Hindlimb muscle (tissue), 1 donor: ENCODE data around the gene PIEZO1. TPM values are rescaled to one million over a fixed set of nuclear protein-coding genes. Genes with fewer than 3 reads are reported as not detected.

Source experiments
- DNase-seq: peaks from one replicate; pipeline ENCODE4 v3.0.0-alpha.2; 2013
- polyA plus RNA-seq: library from polyadenylated mRNA; unstranded; fragments of 120-200 nt; gene quantifications from one replicate; pipeline ENCODE4 v1.2.1, GENCODE V29; 2013; ENCODE audit not compliant: insufficient read length

Gene PIEZO1
- polyA plus RNA-seq, 1 donor, result 71.1 TPM

DNA sequence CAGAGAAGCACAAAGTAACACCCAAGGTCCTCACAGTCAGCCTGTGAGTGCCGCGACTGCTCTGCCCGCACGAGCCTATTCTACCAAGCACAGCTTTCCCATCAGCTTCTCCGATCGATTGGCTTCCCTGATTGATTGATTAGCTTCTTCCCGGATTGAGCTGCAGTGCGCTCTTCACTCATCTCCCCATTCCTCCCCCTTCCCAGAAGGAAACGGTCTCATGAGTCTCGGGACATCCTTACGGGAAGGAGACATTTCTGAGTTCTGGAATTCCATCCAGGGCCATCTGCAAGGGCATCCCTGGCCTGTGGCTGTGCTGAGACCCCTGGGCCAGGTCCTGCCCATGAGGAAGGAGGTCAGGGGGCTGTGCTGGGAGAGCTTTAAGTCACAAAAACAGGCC, 18.0 kb downstream of the PIEZO1 start:
- no peak for DNase-seq

DNA sequence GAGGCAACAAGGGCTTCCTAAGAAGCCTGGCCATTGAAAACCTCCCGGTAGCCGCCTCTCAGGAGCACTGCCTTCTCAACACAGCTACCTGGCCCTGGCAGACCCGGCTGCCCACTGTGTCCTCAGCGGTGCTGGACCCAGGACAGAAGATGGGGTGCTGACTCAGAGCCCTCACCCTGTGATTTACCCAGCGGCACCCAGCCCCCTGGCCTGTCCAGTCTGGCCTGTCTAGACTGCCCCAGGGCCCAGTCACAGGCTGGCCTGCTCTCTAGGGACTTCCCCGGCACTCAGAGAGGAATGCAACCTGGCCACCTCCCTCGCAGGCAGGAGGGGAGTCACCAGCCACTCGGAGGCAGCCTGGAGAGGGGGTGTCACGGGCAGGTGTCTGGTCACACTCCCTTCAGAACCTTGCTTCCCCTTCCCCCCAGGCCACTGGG, 20.1 kb downstream of the PIEZO1 start:
- no peak for DNase-seq

DNA sequence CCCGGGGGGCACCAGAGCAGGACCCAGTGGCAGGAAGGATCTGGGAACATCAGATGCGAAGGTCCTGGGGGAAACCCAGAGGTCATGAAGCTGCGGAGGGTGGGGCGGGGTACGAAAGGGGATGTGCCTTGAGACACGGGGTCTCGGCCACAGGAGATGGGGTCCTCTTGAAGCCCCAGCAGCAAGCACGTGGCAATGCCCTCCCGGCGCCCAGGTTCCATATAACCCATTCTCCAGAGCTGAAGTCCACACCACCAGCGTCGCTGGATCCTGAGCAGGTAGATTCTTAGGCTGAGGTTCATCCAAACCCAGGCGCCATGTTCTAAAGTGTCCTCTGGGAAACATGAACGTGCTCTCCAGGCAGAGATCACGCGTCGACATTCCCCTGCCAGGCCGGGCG, 20.9 kb downstream of the PIEZO1 start:
- no peak for DNase-seq

DNA sequence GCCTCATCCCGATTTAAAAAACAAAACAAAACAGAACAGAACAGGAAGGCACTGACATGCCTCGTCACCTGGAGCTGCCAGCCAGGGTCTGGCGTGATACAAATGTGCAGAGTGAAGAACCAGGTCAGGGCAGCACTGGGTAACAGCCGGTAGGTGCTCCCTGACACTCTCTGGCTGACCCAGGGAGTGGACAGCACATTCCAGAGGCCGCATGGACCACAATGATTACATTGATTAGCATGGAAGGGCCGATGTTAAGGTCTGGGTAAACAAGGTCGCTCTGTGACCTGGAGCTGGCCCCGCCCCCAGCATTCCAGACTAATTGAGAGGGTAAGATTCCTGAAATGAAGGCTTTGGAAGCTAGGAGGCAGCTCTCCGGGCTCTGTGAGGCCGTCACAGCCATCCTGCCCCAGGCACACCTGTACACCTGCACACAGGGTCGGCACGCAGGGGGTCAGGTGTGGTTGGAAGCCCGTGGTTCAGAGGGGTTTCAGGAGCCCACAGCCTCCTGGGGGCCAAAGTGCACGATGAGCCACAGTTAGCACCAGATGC, 21.4 kb downstream of the PIEZO1 start:
- DNase-seq, result no peak

DNA sequence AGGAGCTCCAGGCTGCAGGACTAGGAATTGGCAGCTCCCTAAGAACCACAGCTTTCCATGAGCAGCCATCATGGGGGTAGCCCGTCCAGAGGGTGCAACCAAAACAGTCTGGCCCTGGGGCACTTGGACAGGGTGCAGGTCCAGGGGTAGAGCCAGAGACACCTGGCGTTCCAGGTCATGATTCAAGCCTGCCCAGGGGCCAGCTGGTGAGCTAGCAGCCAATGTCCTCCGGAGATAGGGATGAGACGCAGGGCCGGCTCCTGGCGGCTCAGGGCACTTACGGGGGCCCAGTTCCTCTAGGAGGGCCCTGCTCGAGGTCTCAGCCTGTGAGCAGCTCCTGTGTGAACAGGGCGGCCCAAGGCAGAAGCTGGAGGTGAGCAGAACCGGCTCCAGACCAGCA, 22.1 kb downstream of the PIEZO1 start:
- DNase-seq, result no peak

DNA sequence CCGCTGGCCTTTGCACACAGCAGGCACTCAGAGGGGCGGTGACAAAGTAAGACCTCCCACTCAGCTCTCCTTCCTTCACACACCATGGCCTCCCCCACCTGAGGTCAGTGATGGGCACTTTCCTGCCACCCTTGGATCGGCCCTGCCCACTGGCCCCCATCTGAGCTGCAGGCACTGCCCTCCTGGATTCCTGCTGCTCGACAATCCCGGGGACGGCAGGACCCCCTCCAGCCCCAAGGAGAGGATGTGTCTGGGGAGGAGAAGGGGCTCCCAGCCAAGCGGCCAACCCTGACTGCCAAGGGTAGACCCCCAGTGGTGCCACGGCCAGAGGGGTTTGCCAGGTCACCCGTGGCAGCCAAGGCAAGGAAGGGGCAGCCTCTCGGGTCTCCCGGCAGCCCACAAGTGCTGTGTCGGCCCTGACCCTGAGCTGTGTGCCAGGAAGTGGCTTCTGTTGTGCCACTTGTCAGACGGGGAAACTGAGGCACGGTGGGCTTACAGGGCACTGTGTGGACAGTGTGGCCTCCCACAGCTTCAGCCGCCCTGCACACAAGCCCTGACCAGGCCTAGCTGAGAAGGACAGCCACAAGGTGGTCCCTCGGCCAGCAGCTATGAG, 22.7 kb downstream of the PIEZO1 start:
- DNase-seq, result no peak

DNA sequence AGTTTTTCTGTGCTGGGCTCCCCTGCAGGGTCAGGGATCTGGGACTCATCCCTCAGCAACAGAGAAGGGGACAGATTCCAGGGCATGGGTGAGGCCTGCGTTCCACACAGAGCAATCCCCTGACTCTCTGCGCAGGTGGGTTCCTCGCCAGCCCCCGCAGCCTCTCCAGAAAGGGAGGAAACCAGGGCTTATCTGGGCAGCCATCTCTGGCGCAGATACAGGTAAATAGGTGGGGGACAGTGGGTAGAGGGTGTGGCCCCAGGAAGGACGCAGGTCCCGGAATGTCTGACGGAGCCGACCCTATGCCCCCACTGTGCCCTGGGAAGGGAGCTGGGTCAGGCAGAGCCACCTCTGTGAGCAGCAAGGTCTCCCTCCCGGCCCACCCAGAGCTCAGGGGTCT, 23.2 kb downstream of the PIEZO1 start:
- DNase-seq, result no peak

DNA sequence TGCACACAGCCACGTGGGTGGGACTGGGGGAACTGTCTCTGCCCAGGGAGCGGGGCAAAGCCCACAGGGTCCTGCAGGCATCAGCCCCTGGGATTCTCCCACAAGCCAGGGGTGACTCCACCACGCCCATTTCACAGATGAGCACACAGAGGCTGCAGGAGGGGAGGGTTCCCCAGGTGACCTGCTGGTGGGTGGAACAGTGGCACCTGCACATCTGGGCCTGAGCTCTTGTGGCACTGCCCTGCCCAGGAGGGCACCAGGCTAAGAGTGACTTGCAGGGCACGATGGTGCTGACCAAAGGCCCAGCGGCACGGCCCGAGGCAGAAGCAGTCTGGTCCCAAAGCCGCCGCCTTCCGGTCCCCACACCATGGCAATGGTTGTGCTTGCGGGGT, 23.9 kb downstream of the PIEZO1 start:
- DNase-seq, result no peak

DNA sequence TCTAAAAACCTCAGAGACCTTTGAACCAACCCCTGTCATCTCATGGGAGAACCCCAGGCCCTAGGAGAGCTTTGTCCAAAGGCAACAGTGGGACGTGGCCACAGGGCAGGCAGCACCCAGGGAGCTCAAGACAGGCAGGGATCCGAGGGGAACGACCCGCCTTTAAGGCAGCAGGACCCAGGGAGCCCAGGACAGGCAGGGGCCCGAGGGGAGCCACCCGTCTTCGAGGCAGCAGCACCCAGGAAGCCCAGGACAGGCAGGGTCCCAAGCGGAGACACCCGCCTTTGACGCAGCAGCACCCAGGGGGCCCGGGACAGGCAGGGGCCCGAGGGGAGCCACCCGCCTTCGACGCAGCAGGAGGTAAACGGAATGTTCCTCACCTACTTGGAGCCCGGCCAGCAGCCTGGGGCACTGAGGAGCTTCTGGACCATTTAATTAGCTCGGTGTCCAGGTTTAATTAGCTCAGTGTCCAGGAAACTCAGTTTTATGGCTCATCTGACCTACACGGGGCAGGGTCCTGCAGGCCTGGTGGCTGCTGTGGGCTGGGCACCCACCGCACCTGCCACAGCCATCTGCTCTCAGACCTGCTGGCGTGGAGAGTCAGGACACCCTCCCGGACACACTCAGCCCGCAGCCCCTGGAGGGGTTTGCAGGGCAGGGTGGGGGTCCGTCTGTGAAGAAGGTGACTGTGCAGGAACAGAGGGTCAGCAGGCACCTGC, 24.4 kb downstream of the PIEZO1 start:
- no peak for DNase-seq

DNA sequence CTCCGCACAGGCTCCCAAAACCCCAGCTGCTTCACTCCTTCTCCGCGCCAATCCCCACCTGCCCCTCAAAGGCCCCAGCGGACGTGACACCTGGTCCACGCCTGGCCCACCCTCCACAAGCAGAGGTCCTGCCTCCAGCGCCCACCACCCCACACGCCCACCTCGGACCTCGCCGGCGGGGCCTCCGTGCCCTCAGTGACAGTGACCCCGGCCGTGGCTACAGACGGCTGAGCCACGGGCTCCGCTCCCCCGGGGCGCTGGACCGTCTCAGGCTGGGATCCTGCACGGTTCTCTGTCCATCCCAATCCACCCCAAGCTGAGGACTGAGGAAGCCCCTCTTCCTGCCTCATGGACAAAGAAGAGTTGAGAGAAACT, 25.1 kb downstream of the PIEZO1 start:
- DNase-seq, result no peak

DNA sequence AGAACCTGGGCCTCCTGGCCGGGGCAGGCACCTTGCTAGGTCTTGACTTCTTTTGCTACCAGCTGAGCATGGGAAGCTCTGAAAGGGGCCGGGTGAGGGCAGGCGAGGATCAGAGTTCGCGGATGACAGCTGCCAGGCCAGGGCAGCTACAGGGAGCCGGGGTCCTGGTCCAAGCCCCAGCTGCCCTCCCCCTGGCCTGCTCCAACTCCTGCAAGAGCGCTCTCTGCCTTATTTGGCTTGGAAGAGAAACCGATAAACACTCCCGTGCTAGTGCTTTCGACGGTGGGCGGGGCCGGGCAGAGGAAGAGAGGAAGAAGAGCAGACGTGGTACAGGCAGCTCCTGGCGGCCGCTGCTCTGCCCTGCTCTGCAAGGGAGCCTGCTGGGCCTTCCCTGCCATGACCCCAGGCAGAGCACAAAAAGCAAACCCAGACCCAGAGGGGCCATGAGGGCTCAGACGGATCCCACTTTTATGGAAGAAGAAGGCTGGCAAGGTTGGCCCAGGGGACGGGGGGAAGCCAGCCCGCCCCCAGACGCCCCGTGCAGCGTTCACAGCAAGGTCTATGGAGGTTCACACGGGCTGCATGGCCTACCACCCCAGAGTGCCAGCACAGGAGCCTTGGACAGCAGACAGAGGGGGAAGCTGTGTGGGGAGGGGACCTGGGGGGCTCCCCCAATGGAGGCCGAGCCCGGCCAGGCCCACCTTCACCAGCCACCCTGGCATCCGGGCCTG, 25.6 kb downstream of the PIEZO1 start:
- no peak for DNase-seq

DNA sequence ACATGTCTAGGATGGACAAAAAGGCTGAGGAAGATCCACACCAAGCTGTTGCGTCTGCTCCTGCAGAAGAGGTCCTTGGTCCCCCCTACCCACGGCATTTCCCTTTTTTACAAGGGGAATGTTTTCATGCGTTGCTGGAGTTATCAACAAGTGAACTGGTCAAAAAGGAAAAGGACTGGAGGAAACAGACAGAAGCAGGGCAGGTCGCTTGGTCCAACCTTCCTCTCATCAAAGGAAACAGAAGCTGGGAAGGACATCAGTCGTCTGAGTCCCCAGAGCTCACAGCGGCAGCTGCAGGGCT, 26.1 kb downstream of the PIEZO1 start:
- DNase-seq, result no peak

DNA sequence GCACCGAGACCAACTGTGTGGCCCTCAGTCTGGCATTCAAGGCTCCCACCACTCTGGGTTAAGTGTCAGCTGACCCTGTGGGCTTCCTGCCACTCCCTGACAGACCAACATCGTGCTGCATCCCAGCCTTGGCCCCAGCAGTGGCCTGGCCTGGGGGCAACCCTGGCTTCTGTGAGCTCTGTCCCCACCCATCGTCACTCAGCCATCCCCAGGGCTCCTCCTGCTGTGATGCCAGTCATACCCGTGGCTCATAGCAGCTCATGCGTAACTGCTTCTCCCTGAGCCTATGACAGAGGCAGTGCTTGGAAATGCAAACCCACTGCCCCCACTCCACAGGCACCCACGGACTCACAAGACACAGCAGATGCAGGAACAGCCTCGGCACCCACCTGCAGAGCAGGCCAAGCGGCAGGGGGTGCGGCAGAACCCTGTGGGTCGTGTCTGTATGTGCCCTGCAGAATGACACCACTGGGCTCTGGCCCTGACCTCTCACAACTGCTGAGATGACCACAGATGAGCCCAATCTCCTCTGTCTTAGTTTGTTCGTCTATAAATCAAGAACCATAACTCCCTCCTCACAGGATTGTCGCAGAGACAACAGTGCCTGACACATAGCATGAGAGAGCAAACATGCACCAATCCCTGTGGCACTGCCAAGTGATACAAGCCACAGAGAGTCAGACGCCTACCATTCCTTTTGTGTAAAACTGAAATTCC, 26.6 kb downstream of the PIEZO1 start:
- DNase-seq, result no peak

DNA sequence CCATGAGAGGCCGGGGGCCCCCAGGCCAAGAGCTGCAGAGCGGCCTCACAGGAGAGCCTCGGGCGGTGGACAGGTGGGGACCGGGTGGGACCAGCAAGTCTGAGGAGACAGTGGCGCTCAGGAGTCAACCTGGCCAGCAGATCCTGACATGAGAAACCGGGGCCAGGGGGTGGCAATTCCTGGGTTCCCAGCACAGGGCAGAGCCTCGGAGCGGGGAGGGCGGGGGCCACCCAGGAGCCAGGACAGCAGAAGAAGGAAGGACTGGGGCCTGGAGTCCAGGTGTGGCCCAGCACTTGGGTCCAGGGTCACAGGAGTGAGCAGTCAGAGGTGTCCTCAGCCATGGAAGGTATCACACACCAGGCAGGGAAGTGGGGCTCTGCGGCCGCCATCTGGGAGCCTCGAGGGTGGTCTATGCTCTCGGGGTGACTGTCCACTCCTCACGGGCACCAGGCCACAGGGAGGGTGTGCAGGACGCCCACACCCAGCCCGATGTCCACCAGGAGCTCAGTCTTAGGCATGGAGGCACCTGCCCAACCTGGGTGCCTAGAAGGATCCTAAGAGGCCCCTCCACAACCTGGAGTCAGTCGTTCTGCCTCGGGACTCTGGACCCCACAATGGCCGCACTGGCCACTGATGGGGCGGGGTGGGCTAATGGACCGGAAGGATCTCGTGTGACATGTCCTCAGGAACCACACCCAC, 29.1 kb downstream of the PIEZO1 start:
- no peak for DNase-seq

DNA sequence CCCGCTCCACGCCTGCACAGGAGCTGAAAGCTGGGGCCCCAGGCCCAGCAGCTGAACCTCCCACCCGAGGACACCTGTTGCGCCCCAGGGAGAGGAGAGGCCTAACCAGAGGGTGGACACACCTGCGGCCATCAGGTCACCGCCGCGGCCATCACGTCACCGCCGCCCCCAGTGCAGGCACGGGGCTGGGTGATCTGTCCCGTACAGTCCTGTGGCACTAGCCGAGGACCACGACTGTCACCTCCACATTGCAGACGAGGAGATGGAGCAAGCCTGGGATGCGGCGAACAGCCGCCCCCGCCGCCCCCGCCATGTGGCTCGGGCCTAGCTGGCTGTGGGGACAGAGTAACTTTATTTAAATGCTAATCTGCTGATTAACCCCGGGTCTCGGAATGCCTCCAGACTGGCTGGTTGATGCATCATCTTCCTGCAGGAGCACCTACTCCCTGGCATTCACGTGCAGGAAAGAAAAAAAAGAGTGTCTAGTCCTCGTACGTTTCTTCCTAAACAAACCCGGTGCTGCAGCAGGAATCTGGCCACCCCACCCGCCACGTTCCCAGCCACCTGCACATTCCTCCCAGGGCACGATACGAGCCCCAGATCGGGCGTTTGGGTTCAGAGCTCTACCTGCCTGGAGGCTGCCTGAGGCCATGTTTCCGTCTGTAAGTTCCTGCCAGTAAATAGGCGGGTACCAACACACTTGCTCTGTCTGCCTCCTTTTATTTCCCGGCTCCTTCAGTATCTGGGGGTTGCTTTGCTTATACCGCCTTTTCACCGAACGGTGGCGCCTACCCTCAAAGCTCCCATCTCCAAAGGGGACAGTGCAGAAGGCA, 29.9 kb downstream of the PIEZO1 start:
- no peak for DNase-seq

DNA sequence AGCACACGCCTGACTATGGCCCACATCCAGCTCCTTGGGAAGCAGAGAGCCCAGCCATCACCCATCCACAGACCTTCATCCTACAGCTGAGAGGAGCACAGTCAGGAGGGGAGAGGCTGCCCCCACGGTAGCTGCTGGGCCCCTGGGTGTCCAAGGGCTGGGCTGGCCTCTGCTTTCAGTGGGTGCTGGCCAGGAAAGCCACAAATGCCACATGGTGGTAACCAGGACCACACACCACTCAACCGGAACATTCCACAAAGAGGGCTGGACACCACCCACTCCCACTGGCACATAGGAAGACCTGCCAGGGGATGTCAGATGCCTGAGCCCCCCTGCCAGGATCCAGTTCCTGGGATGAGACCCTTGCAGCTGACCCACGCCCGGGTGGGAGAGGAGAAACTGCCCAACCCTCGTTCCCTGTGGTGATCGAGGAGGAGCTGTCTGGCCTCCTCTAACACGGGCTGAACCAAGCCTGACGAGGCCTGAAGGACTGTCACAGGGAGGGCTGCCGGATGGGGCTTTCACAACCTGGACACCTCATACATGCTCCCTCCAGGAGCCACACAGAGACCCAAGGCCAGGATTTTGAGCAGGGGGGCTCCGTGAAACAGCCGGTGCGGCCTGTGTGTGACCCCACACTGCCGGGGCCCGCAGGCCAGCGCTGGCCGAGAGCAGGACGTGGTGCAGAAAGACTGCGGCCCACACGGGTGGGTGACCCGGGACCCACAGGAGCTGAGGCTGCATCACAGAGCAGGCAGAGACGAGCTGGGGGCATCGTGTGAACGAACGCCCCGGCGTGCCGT, 30.7 kb downstream of the PIEZO1 start:
- no peak for DNase-seq

DNA sequence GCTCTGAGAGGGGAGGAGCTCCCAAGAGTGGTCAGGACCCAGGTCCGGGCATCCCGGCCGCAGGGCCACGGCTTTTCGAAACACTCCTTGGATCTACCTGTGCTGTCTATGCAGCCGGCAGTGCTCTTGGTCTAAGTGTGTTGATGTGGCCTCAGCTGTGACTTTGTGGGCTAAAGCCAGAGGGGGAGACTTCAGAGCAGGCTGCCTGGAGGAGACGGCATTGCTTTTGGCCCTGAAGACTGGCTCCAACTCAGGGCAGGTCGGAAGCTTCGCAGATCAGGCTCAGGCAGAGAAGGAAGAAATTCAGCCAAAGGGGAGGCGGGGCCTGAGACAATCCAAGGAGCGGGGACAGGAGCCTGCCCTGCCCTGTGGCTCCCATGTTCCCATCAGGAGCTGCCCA, 31.4 kb downstream of the PIEZO1 start:
- no peak for DNase-seq

DNA sequence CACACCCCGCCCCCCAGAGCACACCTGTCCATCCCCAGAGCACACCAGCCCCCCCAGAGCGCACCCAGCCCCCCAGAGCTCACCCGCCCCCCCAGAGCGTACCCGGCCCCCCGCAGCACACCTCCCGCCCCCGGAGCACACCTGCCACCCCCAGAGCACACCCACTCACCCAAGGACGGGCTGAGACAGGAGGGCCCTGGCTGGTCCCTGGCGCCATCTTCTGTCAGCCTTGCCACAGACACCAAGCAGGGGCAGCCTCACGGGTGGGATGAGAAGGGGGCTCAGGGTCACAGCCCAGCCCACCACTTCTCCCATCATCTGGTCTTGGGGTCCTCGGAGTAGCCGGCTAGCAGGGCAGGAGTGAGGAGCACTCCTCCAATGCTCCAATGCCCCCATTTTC, 31.8 kb downstream of the PIEZO1 start:
- DNase-seq, result no peak

DNA sequence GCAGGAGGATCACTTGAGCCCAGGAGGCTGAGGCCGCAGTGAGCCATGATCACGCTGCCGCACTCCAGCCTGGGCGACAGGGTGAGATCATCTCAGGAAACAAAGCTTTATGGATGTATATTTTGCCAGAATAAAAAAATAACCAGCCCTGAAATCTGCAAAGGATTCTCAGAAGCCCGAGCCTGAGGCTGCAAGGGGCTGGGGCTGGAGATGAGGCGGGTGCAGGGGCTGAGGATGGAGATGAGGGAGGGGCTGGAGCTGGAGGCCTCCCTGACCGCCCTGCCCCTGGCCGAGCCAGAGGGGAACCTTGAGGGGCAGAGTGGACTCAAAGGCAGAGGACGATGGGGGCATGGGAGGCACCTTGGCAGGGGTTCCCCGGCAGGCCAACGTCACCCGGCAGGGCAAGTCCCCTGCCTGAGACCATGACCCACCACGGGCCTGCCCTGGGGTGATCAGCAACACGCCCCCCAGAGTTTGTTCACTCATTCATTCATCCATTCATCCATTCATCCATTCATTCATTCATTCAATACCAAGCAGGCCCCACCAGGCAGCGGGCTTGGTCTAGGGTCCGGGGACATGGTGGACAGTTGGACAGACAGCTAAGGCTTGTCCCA, 32.5 kb downstream of the PIEZO1 start:
- DNase-seq, result no peak

DNA sequence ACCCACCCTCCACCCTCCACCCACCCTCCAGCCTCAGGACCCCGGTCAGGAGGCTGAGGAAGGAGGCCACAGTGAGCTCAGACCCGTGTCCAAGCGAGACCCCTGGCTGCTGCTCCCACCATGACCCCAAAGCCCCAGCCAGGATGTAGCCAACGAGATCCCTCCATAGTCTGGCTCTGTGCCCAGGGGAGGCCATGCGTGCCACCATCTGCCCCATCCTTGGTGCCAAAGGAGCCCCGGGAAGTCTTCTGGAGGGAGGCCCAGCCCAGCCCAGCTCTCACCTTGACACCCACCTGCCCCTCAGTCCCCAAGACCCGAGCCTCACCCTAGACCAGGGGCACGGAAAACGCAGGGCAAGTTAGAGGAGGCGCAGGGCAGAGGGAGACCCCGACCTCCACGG, 34.2 kb downstream of the PIEZO1 start:
- no peak for DNase-seq
